ENCODE results near the gene XRRA1.

XRRA1 gene

GRCh38 chr11:74988541-74989259, 39.8 kb upstream of the XRRA1 start, which contains the start of gene NEU3:
NEU3 (plus strand) TSS chr11:74988933; CDS start chr11:74989061, 128 bp downstream.
- intact Hi-C loops (cut with DNase I; ENCODE audit: low total_unique reads), result no loop called here
- TF ChIP-seq CTCF (IDR thresholded peaks at IDR 0.05), result no peak

GRCh38 chr11:74984730-74985129, 35.8 kb upstream of the XRRA1 start:
- intact Hi-C loops (cut with DNase I; ENCODE audit: low total_unique reads), result no loop called here
- Histone ChIP-seq H3K4me1 (peaks cover 0 to 10% (median 3%) of the 10 kb centered on the region in 4 donors), H3K9me3 (no peaks in the 10 kb centered on the region), H3K27me3 (no peaks in the 10 kb centered on the region), H3K27ac (no peak overlapping the region), H3K36me3 (peaks cover 0 to 17% (median 0%) of the 10 kb centered on the region in 3 donors), H3K4me3 (no peak overlapping the region)
- DNase-seq, result no peak
- TF ChIP-seq CTCF (IDR thresholded peaks at IDR 0.05), result no peak

More at GRCh38 chr11:74988541-74989259, 39.8 kb upstream of the XRRA1 start, which contains the start of gene NEU3:
- peak within 1 kb of the TSS; percentile 78 to 84 for H3K4me3 ChIP-seq
- H3K27me3 ChIP-seq, result no peaks in the 10 kb centered on the region
- H3K4me1 ChIP-seq, result peaks cover 0 to 14% (median 6%) of the 10 kb centered on the region in 4 donors
- H3K27ac ChIP-seq, result peak within 1 kb of the TSS; percentile 86 to 87
- peak; percentile 76 to 88 for DNase-seq
- H3K36me3 ChIP-seq, result no peaks in the 10 kb centered on the region
- no peaks in the 10 kb centered on the region for H3K9me3 ChIP-seq

- Histone ChIP-seq H3K9me3 (no peaks in the 10 kb centered on the region), H3K4me3 (no peak overlapping the region), H3K4me1 (peaks cover 0 to 4% (median 0%) of the 10 kb centered on the region in 4 donors), H3K27me3 (no peaks in the 10 kb centered on the region), H3K36me3 (peaks cover under 1 to 21% (median 2%) of the 10 kb centered on the region in 3 donors), H3K27ac (no peak overlapping the region)
- intact Hi-C loops (cut with DNase I; ENCODE audit: low total_unique reads), result no loop called here
- no peak for DNase-seq
- no peak for TF ChIP-seq CTCF (IDR thresholded peaks at IDR 0.05)
Measured at GRCh38 chr11:74984070-74984469, 35.2 kb upstream of the XRRA1 start.

- no peak for DNase-seq
- no peaks in the 10 kb centered on the region for H3K27me3 ChIP-seq
- intact Hi-C loops (cut with DNase I; ENCODE audit: low total_unique reads), result loop anchor here (1.0 kb wide), 1 partner anchor 23 kb away; no protein-coding TSS in a partner anchor
Measured at GRCh38 chr11:74981888-74982287, 33.0 kb upstream of the XRRA1 start.

GRCh38 chr11:74980634-74981033, 31.7 kb upstream of the XRRA1 start:
- Histone ChIP-seq H3K27ac (no peak overlapping the region), H3K4me1 (no peaks in the 10 kb centered on the region), H3K27me3 (no peaks in the 10 kb centered on the region), H3K9me3 (no peaks in the 10 kb centered on the region), H3K36me3 (peaks cover 17 to 49% (median 17%) of the 10 kb centered on the region in 3 donors), H3K4me3 (no peak overlapping the region)
- intact Hi-C loops (cut with DNase I; ENCODE audit: low total_unique reads), result no loop called here
- DNase-seq, result no peak
- TF ChIP-seq CTCF (IDR thresholded peaks at IDR 0.05), result no peak

More at GRCh38 chr11:74981888-74982287, 33.0 kb upstream of the XRRA1 start:
- Histone ChIP-seq H3K4me1 (no peaks in the 10 kb centered on the region), H3K27ac (no peak overlapping the region), H3K4me3 (no peak overlapping the region), H3K9me3 (no peaks in the 10 kb centered on the region), H3K36me3 (peaks cover 15 to 38% (median 17%) of the 10 kb centered on the region in 3 donors)
- TF ChIP-seq CTCF (IDR thresholded peaks at IDR 0.05), result no peak
